ENCODE measurements around the gene CCDC39. TPM values are rescaled to one million over a fixed set of nuclear protein-coding genes. Genes with fewer than 3 reads are reported as not detected.
A peak's percentile ranks its signal among the peaks of the same experiment; 100 is the strongest.

The CCDC39 gene
- total RNA-seq, 2 donors from 2014 or later: 0.20 to 1.1 TPM

- H3K9me3 Mint-ChIP-seq: no peaks in the 10 kb centered on the region
- Histone ChIP-seq H3K4me1 (ENCODE audit: control insufficient read depth, insufficient read depth, low read length) (peaks cover 13% of the 10 kb centered on the region), H3K36me3 (ENCODE audit: control insufficient read depth, insufficient read depth, low read length) (no peaks in the 10 kb centered on the region), H3K9ac (ENCODE audit: extremely low read depth, low read length, poor library complexity, severe bottlenecking) (no peak overlapping the region), H3K27ac (ENCODE audit: low read depth, low read length) (no peak overlapping the region), H3K9me3 (ENCODE audit: control insufficient read depth, low read length) (peaks cover 10% of the 10 kb centered on the region), H3K27me3 (ENCODE audit: control insufficient read depth, insufficient read depth, low read length, poor library complexity, severe bottlenecking) (no peaks in the 10 kb centered on the region), H3K4me3 (ENCODE audit: low read length) (peak overlapping the region; percentile 30)
- no peak overlapping the region for H3K4me3 Mint-ChIP-seq
- 87 to 94% methylated on average over 5 to 6 of the region's 6 CpGs for WGBS, 2 experiments (ENCODE audit: insufficient coverage in 1 of 2, insufficient read length in 1 of 2)
- no peak for DNase-seq
- no peak for TF ChIP-seq CTCF (conservative IDR thresholded peaks at IDR 0.05)
- no peaks in the 10 kb centered on the region for H3K36me3 Mint-ChIP-seq (ENCODE audit: low read depth)
- H3K27me3 Mint-ChIP-seq (ENCODE audit: insufficient read depth): no peaks in the 10 kb centered on the region
- H3K4me1 Mint-ChIP-seq: peaks cover 13% of the 10 kb centered on the region
- H3K27ac Mint-ChIP-seq: no peak overlapping the region
Measured at GRCh38 chr3:180571831-180572598, 107.3 kb downstream of the CCDC39 start.

GRCh38 chr3:180570238-180570637, 109.1 kb downstream of the CCDC39 start:
- no peak for TF ChIP-seq CTCF (conservative IDR thresholded peaks at IDR 0.05)
- H3K9me3 Mint-ChIP-seq: no peaks in the 10 kb centered on the region
- Histone ChIP-seq H3K9ac (ENCODE audit: extremely low read depth, low read length, poor library complexity, severe bottlenecking) (no peak overlapping the region), H3K4me3 (ENCODE audit: low read length) (no peak overlapping the region), H3K27me3 (ENCODE audit: control insufficient read depth, insufficient read depth, low read length, poor library complexity, severe bottlenecking) (no peaks in the 10 kb centered on the region), H3K9me3 (ENCODE audit: control insufficient read depth, low read length) (peaks cover 10% of the 10 kb centered on the region), H3K4me1 (ENCODE audit: control insufficient read depth, insufficient read depth, low read length) (peaks cover 13% of the 10 kb centered on the region), H3K27ac (ENCODE audit: low read depth, low read length) (no peak overlapping the region), H3K36me3 (ENCODE audit: control insufficient read depth, insufficient read depth, low read length) (no peaks in the 10 kb centered on the region)
- WGBS, 2 experiments (ENCODE audit: insufficient coverage in 1 of 2, insufficient read length in 1 of 2): 93 to 98% methylated on average over 2 to 4 of the region's 4 CpGs
- no peaks in the 10 kb centered on the region for H3K36me3 Mint-ChIP-seq (ENCODE audit: low read depth)
- no peak overlapping the region for H3K4me3 Mint-ChIP-seq
- peaks cover 13% of the 10 kb centered on the region for H3K4me1 Mint-ChIP-seq
- H3K27me3 Mint-ChIP-seq (ENCODE audit: insufficient read depth): no peaks in the 10 kb centered on the region
- no peak overlapping the region for H3K27ac Mint-ChIP-seq
- DNase-seq: no peak

GRCh38 chr3:180564676-180565075, 114.6 kb downstream of the CCDC39 start:
- Mint-ChIP-seq H3K4me1 (no peaks in the 10 kb centered on the region), H3K4me3 (no peak overlapping the region), H3K36me3 (ENCODE audit: low read depth) (no peaks in the 10 kb centered on the region), H3K27ac (no peak overlapping the region), H3K9me3 (peaks cover 9% of the 10 kb centered on the region), H3K27me3 (ENCODE audit: insufficient read depth) (peaks cover 1% of the 10 kb centered on the region)
- no peak for DNase-seq
- no peak overlapping the region for H3K9ac ChIP-seq (ENCODE audit: extremely low read depth, low read length, poor library complexity, severe bottlenecking)
- H3K27me3 ChIP-seq (ENCODE audit: control insufficient read depth, insufficient read depth, low read length, poor library complexity, severe bottlenecking): no peaks in the 10 kb centered on the region
- H3K36me3 ChIP-seq (ENCODE audit: control insufficient read depth, insufficient read depth, low read length): no peaks in the 10 kb centered on the region
- WGBS, 2 experiments (ENCODE audit: insufficient coverage in 1 of 2, insufficient read length in 1 of 2): 92 to 96% methylated on average over 2 of the region's 2 CpGs
- no peak for TF ChIP-seq CTCF (conservative IDR thresholded peaks at IDR 0.05)
- H3K9me3 ChIP-seq (ENCODE audit: control insufficient read depth, low read length): peaks cover 7% of the 10 kb centered on the region
- H3K4me1 ChIP-seq (ENCODE audit: control insufficient read depth, insufficient read depth, low read length): no peaks in the 10 kb centered on the region
- H3K27ac ChIP-seq (ENCODE audit: low read depth, low read length): no peak overlapping the region
- H3K4me3 ChIP-seq (ENCODE audit: low read length): no peak overlapping the region

Other genes with a start within 250 kb of the CCDC39 start
- gene TTC14, start 77.3 kb downstream of the CCDC39 start, total RNA-seq: 10 to 100 TPM; 34.6 to 48.1 TPM
- gene FXR1, start 233.2 kb upstream of the CCDC39 start, total RNA-seq: 100 to 1,000 TPM; 252 to 298 TPM